ENCODE measurements around the gene OSTC.
A peak's percentile ranks its signal among the peaks of the same experiment; 100 is the strongest.

The OSTC gene

DNA sequence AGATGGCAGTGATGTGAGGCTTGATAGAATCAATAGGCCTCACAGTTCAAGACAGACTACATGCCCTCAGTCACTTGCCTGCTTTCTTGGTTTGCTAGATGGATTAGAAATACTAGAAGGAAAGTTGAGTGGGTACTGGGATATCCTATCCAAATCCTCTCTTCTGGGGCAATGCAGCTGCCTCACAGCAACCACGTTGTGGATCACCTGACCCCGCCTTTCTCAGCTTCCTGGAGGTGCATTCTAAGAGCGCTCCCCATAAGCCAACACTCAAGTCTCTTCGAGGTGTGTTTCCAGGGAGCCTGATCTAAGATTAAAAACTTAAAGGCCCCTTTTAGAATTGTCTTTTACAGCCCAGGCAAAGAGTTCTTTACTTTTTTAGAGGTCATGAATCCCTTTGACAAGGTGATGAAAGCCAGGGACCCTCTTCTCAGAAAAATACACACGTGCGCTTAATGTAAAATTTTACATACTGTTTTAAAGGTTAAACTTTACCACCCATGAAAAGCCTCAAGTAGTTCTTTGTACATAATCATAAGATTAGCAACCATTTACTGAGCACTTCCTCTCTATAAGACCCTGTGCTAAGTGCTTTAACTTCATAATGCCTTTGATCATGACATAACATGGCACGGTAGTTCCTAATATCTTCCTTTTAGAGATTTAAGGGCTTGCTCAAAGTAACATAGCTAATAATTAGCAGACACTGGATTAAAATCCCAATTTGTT lies 30.9 kb upstream of the OSTC start:
- TF ChIP-seq, protein P1, sequence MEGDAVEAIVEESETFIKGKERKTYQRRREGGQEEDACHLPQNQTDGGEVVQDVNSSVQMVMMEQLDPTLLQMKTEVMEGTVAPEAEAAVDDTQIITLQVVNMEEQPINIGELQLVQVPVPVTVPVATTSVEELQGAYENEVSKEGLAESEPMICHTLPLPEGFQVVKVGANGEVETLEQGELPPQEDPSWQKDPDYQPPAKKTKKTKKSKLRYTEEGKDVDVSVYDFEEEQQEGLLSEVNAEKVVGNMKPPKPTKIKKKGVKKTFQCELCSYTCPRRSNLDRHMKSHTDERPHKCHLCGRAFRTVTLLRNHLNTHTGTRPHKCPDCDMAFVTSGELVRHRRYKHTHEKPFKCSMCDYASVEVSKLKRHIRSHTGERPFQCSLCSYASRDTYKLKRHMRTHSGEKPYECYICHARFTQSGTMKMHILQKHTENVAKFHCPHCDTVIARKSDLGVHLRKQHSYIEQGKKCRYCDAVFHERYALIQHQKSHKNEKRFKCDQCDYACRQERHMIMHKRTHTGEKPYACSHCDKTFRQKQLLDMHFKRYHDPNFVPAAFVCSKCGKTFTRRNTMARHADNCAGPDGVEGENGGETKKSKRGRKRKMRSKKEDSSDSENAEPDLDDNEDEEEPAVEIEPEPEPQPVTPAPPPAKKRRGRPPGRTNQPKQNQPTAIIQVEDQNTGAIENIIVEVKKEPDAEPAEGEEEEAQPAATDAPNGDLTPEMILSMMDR (conservative IDR thresholded peaks at IDR 0.05): no peak
- peak overlapping the region; percentile 82 for H3K27ac ChIP-seq

- H3K27ac ChIP-seq: peak within 1 kb of the TSS; percentile 82
- TF ChIP-seq, protein P1 (conservative IDR thresholded peaks at IDR 0.05): no peak
These were observed 30.1 kb upstream of the OSTC start, which contains the start of gene RPL34 for GRCh38 chr4:108620101-108620932. Gene RPL34 (plus strand): TSS chr4:108620576. CDS start chr4:108621960, 1,384 bp downstream.

- TF ChIP-seq, protein P1 (conservative IDR thresholded peaks at IDR 0.05): no peak
- peak overlapping the region; percentile 82 for H3K27ac ChIP-seq
These were observed 29.2 kb upstream of the OSTC start for GRCh38 chr4:108620933-108621905.

- H3K27ac ChIP-seq: peak overlapping the region; percentile 82; the same call in 1 of the 2 replicates
- TF ChIP-seq, protein P1 (conservative IDR thresholded peaks at IDR 0.05): no peak
These were observed 28.4 kb upstream of the OSTC start for GRCh38 chr4:108622022-108622421.

DNA sequence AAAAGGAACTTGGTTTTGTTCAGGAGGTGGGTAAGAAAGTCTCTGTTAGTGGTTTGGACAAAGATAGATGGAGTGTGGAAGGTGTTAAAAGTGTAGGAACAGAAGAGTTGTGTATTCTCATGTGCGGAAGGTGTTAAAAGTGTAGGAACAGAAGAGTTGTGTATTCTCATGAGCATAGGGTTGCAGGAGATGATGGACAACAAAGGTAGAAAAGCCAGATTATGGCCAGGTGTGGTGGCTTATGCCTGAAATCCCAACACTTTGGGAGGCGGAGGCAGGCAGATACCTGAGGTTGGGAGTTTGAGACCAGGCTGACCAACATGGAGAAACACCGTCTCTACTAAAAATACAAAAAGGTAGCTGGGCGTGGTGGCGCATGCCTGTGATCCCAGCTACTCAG lies 27.6 kb upstream of the OSTC start:
- H3K27ac ChIP-seq: no peak overlapping the region; the same call in 1 of the 2 replicates
- TF ChIP-seq, protein P1 (conservative IDR thresholded peaks at IDR 0.05): no peak

DNA sequence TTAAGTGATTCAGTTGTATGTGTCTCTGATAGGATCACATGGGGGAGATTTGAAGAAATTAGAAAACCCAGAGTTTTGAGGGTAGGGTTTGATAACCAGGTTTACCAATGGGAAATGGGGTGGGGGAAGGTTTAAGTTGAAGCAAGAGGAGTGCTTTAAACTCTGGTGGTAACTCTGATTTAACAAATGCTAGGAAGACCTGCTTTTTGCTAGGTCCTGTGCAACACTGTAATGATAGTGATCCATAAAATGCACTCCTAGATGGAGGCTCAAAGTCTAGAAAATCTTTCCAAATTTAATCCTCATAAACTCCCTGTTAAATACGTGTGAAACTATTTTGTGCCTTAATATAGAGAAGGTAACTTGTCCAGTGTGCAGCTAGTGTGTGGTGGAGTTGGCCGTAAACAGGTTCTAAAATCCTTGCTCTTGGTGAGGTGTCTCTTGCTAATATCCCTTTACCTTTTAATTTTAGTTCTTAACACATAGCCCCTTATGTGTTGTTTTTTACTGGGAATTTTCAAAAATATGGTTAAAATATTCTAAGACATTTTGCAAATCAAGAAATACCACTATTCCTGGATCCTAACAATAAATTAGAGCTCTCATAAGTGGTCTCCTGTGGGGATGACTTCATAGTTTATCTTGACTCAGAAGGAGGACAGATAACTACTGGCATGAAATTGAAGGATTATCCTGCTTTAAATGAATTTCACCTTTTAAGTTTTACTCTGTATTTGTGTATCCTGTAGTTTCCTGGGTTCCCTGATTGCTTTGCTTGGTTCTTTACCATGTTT lies 25.9 kb upstream of the OSTC start:
- TF ChIP-seq, protein P1 (conservative IDR thresholded peaks at IDR 0.05): no peak
- no peak overlapping the region for H3K27ac ChIP-seq

All from VCaP (cell line).